BJ (cell line): Measurements from ENCODE around the gene DERA. TPM values are rescaled to one million over a fixed set of nuclear protein-coding genes. Genes with fewer than 3 reads are reported as not detected.
A peak's percentile ranks its signal among the peaks of the same experiment; 100 is the strongest.
"Not testable (repeated sequence)": the region's sequence is repeated elsewhere in the genome, so short reads cannot be mapped to it uniquely, and the experiment has no call there.

Experiments
- CTCF ChIA-PET: fragments of 350-600 bp; formaldehyde crosslinking; extraction: SDS; loops from one replicate; lab custom pipeline; 2021; ENCODE audit warnings: antibody characterized with exemption, inconsistent platforms; lab: Yijun Ruan, JAX
- POLR2A ChIA-PET: fragments of 300-600 bp; sonication (Branson Sonifier 250); formaldehyde crosslinking; extraction: SDS; loops from one replicate; lab custom pipeline; 2021; ENCODE audit warnings: antibody characterized with exemption; lab: Charles Lee
- DNase-seq: peaks from one replicate; pipeline ENCODE4 v3.0.0-alpha.2; 2011; ENCODE audit warnings: low read depth
- H3K27me3 ChIP-seq: 2 replicates; pipeline ENCODE4 v1.6.0; 2011; ENCODE audit warnings: low read length; ENCODE audit not compliant: control insufficient read depth, insufficient read depth
- H3K36me3 ChIP-seq: 2 replicates; pipeline ENCODE4 v1.5.1; 2011; ENCODE audit warnings: low read length; ENCODE audit not compliant: control insufficient read depth, insufficient read depth
- H3K4me3 ChIP-seq: 2 replicates; pipeline ENCODE4 v1.5.1; 2011; ENCODE audit warnings: low read depth, mild to moderate bottlenecking, control low read depth, low read length
- polyA plus RNA-seq: library from polyadenylated mRNA; depleted of rRNA; stranded (reverse); fragments of >200 nt; gene quantifications from 2 replicates; pipeline ENCODE4 v1.2.3, GENCODE V29; 2011
- TF ChIP-seq, protein P1 (sequence below): IDR thresholded peaks from 2 replicates; pipeline ENCODE4 v1.5.1; 2011; ENCODE audit warnings: low read depth, mild to moderate bottlenecking, control low read depth, inconsistent platforms, low read length, moderate library complexity; ENCODE audit not compliant: insufficient read depth

The DERA gene
- polyA plus RNA-seq, 1 experiment: 22.6 TPM

DNA sequence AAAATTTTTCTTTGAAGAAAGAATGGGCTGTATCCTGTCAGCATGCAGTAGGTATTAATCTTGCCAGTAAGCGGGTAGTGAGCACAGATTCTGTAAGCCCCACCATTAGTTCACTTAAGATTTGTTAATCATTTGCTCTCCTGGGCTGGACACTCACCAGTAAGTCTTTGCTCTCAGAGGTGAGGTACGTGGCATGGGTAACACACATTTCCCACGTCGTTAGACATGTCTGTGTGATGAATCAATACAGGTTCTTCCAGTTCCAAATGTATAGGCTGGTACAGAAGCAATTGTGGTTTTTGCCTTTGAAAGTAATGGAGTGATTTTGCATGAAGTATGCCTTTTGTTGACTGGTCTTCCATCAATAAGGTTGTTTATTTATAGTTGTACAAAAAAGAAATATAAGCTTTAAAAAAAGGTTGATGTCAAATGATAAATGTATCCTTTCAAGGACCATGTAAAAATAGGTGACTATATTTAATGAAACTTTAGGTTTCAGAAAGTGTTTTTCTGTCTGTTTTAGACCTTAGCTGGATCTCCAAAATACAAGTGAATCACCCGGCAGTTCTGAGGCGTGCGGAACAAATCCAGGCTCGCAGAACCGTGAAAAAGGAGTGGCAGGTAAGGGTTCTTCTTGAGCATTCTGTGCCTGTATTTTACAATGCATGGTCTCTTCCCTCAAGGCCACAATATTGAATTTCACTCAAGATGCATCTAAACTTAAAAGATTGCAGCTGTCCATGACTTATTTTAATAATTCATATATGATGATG, 45.5 kb downstream of the DERA start:
- TF ChIP-seq, protein P1, sequence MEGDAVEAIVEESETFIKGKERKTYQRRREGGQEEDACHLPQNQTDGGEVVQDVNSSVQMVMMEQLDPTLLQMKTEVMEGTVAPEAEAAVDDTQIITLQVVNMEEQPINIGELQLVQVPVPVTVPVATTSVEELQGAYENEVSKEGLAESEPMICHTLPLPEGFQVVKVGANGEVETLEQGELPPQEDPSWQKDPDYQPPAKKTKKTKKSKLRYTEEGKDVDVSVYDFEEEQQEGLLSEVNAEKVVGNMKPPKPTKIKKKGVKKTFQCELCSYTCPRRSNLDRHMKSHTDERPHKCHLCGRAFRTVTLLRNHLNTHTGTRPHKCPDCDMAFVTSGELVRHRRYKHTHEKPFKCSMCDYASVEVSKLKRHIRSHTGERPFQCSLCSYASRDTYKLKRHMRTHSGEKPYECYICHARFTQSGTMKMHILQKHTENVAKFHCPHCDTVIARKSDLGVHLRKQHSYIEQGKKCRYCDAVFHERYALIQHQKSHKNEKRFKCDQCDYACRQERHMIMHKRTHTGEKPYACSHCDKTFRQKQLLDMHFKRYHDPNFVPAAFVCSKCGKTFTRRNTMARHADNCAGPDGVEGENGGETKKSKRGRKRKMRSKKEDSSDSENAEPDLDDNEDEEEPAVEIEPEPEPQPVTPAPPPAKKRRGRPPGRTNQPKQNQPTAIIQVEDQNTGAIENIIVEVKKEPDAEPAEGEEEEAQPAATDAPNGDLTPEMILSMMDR: no peak
- peaks cover 3% of the 10 kb centered on the region; the same call in 1 of the 2 replicates for H3K36me3 ChIP-seq
- DNase-seq: no peak
- ChIA-PET CTCF (no interaction called here), POLR2A (no interaction called here)
- H3K4me3 ChIP-seq: no peak overlapping the region
- H3K27me3 ChIP-seq: no peaks in the 10 kb centered on the region

DNA sequence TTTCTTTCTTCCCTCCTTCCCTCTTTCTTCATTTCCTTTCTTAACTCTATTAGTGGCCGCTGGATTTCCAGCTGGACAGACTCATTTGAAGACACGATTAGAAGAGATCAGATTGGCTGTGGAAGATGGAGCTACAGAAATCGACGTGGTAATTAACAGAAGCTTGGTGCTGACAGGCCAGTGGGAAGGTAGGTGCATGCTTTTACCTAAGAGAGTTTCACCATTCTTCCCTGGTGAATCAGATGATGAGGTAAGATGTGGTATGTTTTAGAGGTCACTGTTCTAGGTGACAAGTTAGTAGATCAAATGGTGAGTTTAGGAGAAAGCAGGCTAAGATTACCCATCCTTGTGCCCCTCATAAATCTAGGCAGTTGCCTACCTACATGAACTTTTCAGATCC, 51.6 kb downstream of the DERA start:
- Histone ChIP-seq H3K27me3 (no peaks in the 10 kb centered on the region), H3K4me3 (no peak overlapping the region), H3K36me3 (peaks cover 6% of the 10 kb centered on the region)
- POLR2A ChIA-PET: no interaction called here
- TF ChIP-seq, protein P1: no peak
- no peak for DNase-seq
- CTCF ChIA-PET: interaction anchor here (0.6 to 1.2 kb wide), 2 partner anchors 15 to 18 kb away, joined by 3 to 4 read pairs; no protein-coding TSS in a partner anchor

DNA sequence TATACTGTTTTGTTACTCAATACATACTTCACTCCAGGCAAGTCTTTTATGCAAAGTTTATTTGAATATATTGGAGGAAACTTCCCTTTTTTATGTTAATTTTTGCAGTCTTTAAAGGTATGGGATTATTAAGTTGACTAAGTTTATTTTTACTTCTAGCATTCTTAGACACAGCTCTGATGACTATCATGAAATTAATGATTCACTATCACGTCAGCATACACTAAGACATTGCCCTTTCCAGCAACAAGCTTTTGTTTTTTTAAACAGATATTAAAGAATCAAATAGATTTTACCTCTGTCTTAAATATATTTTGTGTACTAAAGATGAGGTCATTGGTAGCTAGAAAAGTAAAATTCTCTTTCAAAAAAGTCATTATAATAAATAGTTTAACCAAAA, 52.1 kb downstream of the DERA start:
- Histone ChIP-seq H3K27me3 (no peaks in the 10 kb centered on the region), H3K4me3 (no peak overlapping the region), H3K36me3 (peaks cover 6% of the 10 kb centered on the region)
- DNase-seq: no peak
- TF ChIP-seq, protein P1: no peak
- CTCF ChIA-PET: interaction anchor here (0.6 to 1.2 kb wide), 2 partner anchors 15 to 19 kb away, joined by 3 to 4 read pairs; no protein-coding TSS in a partner anchor
- POLR2A ChIA-PET: no interaction called here

DNA sequence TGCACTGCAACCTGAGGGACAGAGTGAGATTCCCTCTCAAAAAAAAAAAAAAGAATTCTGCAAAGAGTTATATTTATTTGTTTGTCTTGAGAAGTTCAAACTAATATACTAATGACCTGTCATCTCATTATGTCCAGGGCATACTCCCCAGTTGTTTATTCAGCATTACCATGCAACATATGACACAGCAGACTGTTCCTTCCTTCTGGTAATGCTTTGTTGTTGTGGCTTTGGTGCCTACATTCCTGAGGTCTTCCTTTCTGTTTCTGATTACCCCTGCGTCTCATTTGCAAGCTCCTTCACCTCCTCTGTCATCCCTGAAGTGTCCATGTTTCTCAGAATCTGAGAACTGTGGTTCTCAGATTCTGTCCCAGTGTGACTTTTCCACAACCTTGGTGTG, 55.3 kb downstream of the DERA start:
- Histone ChIP-seq H3K27me3 (no peaks in the 10 kb centered on the region), H3K4me3 (no peak overlapping the region), H3K36me3 (peaks cover 4% of the 10 kb centered on the region)
- CTCF ChIA-PET: interaction anchor here (0.5 to 1.0 kb wide), 2 partner anchors 9 to 16 kb away, joined by 3 read pairs; no protein-coding TSS in a partner anchor
- POLR2A ChIA-PET: no interaction called here
- TF ChIP-seq, protein P1: no peak
- peak; percentile 66 for DNase-seq

DNA sequence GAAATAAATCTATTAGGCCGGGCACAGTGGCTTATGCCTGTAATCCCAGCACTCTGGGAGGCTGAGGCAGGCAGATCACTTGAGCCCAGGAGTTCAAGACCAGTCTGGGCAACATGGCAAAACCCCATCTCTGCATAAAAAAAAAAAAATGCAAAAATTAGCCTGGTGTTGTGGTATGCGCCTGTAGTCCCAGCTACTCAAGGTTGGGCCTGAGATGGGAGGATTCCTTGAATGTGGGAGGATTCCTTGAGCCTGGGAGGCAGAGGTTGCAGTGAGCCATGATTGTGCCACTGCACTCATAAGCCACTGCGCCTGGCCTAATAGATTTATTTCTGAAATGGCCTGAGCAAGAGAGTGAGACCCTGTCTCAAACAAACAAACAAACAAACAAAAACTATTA, 55.9 kb downstream of the DERA start:
- POLR2A ChIA-PET, H3K36me3 ChIP-seq, DNase-seq, H3K4me3 ChIP-seq, H3K27me3 ChIP-seq: not testable (repeated sequence)
- CTCF ChIA-PET: interaction anchor here (0.5 to 1.0 kb wide), 2 partner anchors 9 to 15 kb away, joined by 3 read pairs; no protein-coding TSS in a partner anchor
